GM08714 (cell line): ENCODE measurements around the gene SLC25A45.
"Not testable (repeated sequence)": the region's sequence is repeated elsewhere in the genome, so short reads cannot be mapped to it uniquely, and the experiment has no call there.

Experiments
- H3K4me3 ChIP-seq: fragments of 200-500 bp; sonication (Bioruptor generic); 2 replicates; pipeline ENCODE4 v1.5.1; 2014; ENCODE audit warnings: mild to moderate bottlenecking, low read length, inconsistent platforms
- ZNF274 ChIP-seq: IDR thresholded peaks from 2 replicates; pipeline ENCODE4 v1.6.1; 2012; ENCODE audit warnings: mild to moderate bottlenecking, low read depth, low read length

The SLC25A45 gene

GRCh38 chr11:65356394-65356972 lies 26.0 kb downstream of the SLC25A45 start:
- H3K4me3 ChIP-seq: no peak overlapping the region
- no peak for TF ChIP-seq ZNF274

GRCh38 chr11:65355776-65356393 lies 26.6 kb downstream of the SLC25A45 start:
- H3K4me3 ChIP-seq: no peak overlapping the region; the same call in 1 of the 2 replicates
- TF ChIP-seq ZNF274: no peak

GRCh38 chr11:65355013-65355775 lies 27.3 kb downstream of the SLC25A45 start:
- H3K4me3 ChIP-seq: peak overlapping the region; percentile 78
- no peak for TF ChIP-seq ZNF274

- H3K4me3 ChIP-seq: peak within 1 kb of the TSS; percentile 78
- no peak for TF ChIP-seq ZNF274
These were observed 28.0 kb downstream of the SLC25A45 start, which contains the start of gene TIGD3 for GRCh38 chr11:65354265-65355012. TIGD3 (plus strand) TSS chr11:65354751; CDS start chr11:65355809, 1,058 bp downstream.

- no peak for TF ChIP-seq ZNF274
- H3K4me3 ChIP-seq: no peak overlapping the region; the same call in 1 of the 2 replicates
These were observed 28.6 kb downstream of the SLC25A45 start for GRCh38 chr11:65353900-65354264.

GRCh38 chr11:65353376-65353775 lies 29.1 kb downstream of the SLC25A45 start:
- no peak for TF ChIP-seq ZNF274
- no peak overlapping the region for H3K4me3 ChIP-seq

- no peak for TF ChIP-seq ZNF274
- H3K4me3 ChIP-seq: no peak overlapping the region
These were observed 29.7 kb downstream of the SLC25A45 start for GRCh38 chr11:65352783-65353182.

- no peak for TF ChIP-seq ZNF274
These were observed 30.9 kb downstream of the SLC25A45 start for GRCh38 chr11:65351511-65351910.

GRCh38 chr11:65341856-65342255 lies 40.6 kb downstream of the SLC25A45 start:
- no peak for TF ChIP-seq ZNF274
- no peak overlapping the region for H3K4me3 ChIP-seq

More at GRCh38 chr11:65351511-65351910, 30.9 kb downstream of the SLC25A45 start:
- no peak overlapping the region for H3K4me3 ChIP-seq

GRCh38 chr11:65340226-65340625 lies 42.2 kb downstream of the SLC25A45 start:
- no peak for TF ChIP-seq ZNF274
- no peak overlapping the region for H3K4me3 ChIP-seq

GRCh38 chr11:65338676-65339075 lies 43.8 kb downstream of the SLC25A45 start:
- no peak overlapping the region for H3K4me3 ChIP-seq
- no peak for TF ChIP-seq ZNF274

GRCh38 chr11:65334696-65335295 lies 47.6 kb downstream of the SLC25A45 start:
- TF ChIP-seq ZNF274: no peak
- peak overlapping the region; percentile 82 for H3K4me3 ChIP-seq

- H3K4me3 ChIP-seq: not testable (repeated sequence)
These were observed 49.9 kb downstream of the SLC25A45 start for GRCh38 chr11:65332591-65332990.

- H3K4me3 ChIP-seq: no peak overlapping the region
These were observed 51.9 kb downstream of the SLC25A45 start for GRCh38 chr11:65330544-65330943.

GRCh38 chr11:65329944-65330403 lies 52.5 kb downstream of the SLC25A45 start:
- H3K4me3 ChIP-seq: no peak overlapping the region

More at GRCh38 chr11:65330544-65330943, 51.9 kb downstream of the SLC25A45 start:
- no peak for TF ChIP-seq ZNF274

More at GRCh38 chr11:65329944-65330403, 52.5 kb downstream of the SLC25A45 start:
- no peak for TF ChIP-seq ZNF274
